Psoas muscle (tissue), 8 donors: Measurements from ENCODE around the gene DCDC1. TPM values are rescaled to one million over a fixed set of nuclear protein-coding genes. Genes with fewer than 3 reads are reported as not detected.

Experiments
- ATAC-seq, 4 donors: fragments of 200-7000 bp; cut with Tn5 transposase; one replicate each; pipeline ENCODE4 v1.9.1; 2020; ENCODE audit warnings: moderate library complexity in 3 of 4, mild to moderate bottlenecking in 2 of 4
- DNase-seq, 2 donors: peaks; one replicate each; pipeline ENCODE4 v3.0.0-alpha.2; 2020
- H3K27ac ChIP-seq: fragments of 200-600 bp; one replicate; pipeline ENCODE4 v1.8.0; 2022
- H3K27me3 ChIP-seq, 3 donors: fragments of 200-600 bp in 1 of 3; one replicate each; pipeline versions ENCODE4 v1.6.1 to v1.8.0; 2013 to 2022; ENCODE audit warnings: low read length in 2 of 3, mild to moderate bottlenecking in 2 of 3, moderate library complexity in 1 of 3; ENCODE audit not compliant: insufficient read depth in 3 of 3
- H3K36me3 ChIP-seq, 2 donors: fragments of 200-600 bp in 1 of 2; one replicate each; pipeline versions ENCODE4 v1.6.1 to v1.8.0; 2013 to 2022; ENCODE audit warnings: low read depth in 1 of 2, mild to moderate bottlenecking in 1 of 2, moderate library complexity in 1 of 2; ENCODE audit not compliant: insufficient read depth in 1 of 2
- H3K4me1 ChIP-seq: fragments of 200-600 bp; one replicate; pipeline ENCODE4 v1.8.0; 2022
- H3K4me3 ChIP-seq: fragments of 200-600 bp; one replicate; pipeline ENCODE4 v1.8.0; 2022; ENCODE audit warnings: mild to moderate bottlenecking
- H3K9me3 ChIP-seq: fragments of 200-600 bp; one replicate; pipeline ENCODE4 v1.8.0; 2022
- WGBS, 3 donors: extraction: QIAGEN DNeasy Blood & Tissue Kit; methylation state at CpG; one replicate each; pipeline versions ENCODE4 v1.1.6 to v1.1.7; 2013; 5-methylcytosine and 5-hydroxymethylcytosine counted together
- intact Hi-C, 2 donors: fragments of 100-400 bp; cut with DNase I; formaldehyde crosslinking; loops; one replicate each; pipeline versions ENCODE4 v1.11.0 to v1.14.2; 2022
- polyA plus RNA-seq, 3 donors: library from polyadenylated mRNA; stranded (reverse); fragments of 200-250 nt; gene quantifications; one replicate each; pipeline ENCODE4 v1.2.3, GENCODE V29; 2013
- total RNA-seq, 4 donors: library from RNA; stranded (reverse); fragmentation: NEBNext Ultra II Directional in 2 of 4; extraction: Animal tissue kit (Norgen Biotek cat#: 25700) in 2 of 4; gene quantifications; one replicate each; pipeline versions ENCODE4 v1.2.1 to v1.2.4, GENCODE V29; 2021 to 2023
- TF ChIP-seq, protein P1 (sequence below): fragments of 200-600 bp; IDR thresholded peaks from one replicate; pipeline ENCODE4 v1.8.0; 2022; ENCODE audit warnings: antibody characterized with exemption
- donor health status: healthy with polysubstance abuse.
- donor health status: DM: no; HTN: no; CAD: no; lungs with moderate emphysema.
- donor health status: Bipolar disorder and iron deficiency.
- donor health status: healthy.
- donor health status: DM: yes; HTN: yes; CAD: no.
- donor health status: DM: no; HTN: no; CAD: no.
- donor health status: DM: no; HTN: no; CAD: no.
- donor health status: DM: yes; HTN: yes; CAD: no.

DCDC1 gene
- total and polyA plus RNA-seq, 7 donors = not detected

GRCh38 chr11:31050061-31050765, 319.3 kb downstream of the DCDC1 start:
- H3K4me3 ChIP-seq = no peak overlapping the region
- peak in 1 of 2 donors; percentile 40 for DNase-seq
- intact Hi-C loops = no loop called here
- H3K4me1 ChIP-seq = no peaks in the 10 kb centered on the region
- TF ChIP-seq, protein P1, sequence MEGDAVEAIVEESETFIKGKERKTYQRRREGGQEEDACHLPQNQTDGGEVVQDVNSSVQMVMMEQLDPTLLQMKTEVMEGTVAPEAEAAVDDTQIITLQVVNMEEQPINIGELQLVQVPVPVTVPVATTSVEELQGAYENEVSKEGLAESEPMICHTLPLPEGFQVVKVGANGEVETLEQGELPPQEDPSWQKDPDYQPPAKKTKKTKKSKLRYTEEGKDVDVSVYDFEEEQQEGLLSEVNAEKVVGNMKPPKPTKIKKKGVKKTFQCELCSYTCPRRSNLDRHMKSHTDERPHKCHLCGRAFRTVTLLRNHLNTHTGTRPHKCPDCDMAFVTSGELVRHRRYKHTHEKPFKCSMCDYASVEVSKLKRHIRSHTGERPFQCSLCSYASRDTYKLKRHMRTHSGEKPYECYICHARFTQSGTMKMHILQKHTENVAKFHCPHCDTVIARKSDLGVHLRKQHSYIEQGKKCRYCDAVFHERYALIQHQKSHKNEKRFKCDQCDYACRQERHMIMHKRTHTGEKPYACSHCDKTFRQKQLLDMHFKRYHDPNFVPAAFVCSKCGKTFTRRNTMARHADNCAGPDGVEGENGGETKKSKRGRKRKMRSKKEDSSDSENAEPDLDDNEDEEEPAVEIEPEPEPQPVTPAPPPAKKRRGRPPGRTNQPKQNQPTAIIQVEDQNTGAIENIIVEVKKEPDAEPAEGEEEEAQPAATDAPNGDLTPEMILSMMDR = no peak
- 61 to 66% (median 64%) methylated on average over 10 of the region's 10 CpGs for WGBS, 3 donors
- H3K9me3 ChIP-seq = peaks cover 3% of the 10 kb centered on the region
- no peak for ATAC-seq
- H3K27me3 ChIP-seq = no peaks in the 10 kb centered on the region
- no peak overlapping the region for H3K27ac ChIP-seq
- no peaks in the 10 kb centered on the region for H3K36me3 ChIP-seq

DNA sequence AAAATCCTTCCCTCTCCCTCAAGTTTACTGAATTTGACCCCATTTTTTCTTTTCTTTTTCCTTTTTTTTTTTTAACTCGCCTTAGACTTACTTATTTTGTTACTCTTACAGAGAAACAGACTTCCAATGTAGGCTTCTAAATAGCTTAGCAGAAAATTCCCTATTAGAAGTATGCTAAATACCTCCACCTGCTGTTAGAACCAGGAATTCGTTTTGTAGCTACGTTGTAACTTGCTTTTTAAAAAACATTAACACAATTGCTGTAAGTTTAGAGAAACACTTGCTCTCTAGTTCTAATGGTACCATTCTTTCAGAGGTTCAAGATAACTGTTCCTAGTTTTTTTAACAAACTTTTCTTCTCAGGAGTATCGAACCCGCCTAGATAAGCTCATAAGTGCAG, 324.2 kb downstream of the DCDC1 start:
- DNase-seq (no peak), ATAC-seq (no peak)
- H3K4me1 ChIP-seq = no peaks in the 10 kb centered on the region
- intact Hi-C loops = no loop called here
- TF ChIP-seq, protein P1 = no peak
- H3K27me3 ChIP-seq = no peaks in the 10 kb centered on the region
- H3K36me3 ChIP-seq = no peaks in the 10 kb centered on the region
- no peaks in the 10 kb centered on the region for H3K9me3 ChIP-seq
- no peak overlapping the region for H3K27ac ChIP-seq
- no peak overlapping the region for H3K4me3 ChIP-seq
- 42 to 46% (median 44%) methylated on average over 5 of the region's 5 CpGs for WGBS, 3 donors

- intact Hi-C loops = no loop called here
- WGBS, 3 donors = 73 to 84% (median 76%) methylated on average over 7 of the region's 7 CpGs
- no peak for ATAC-seq
Measured at GRCh38 chr11:31030138-31030792, 339.3 kb downstream of the DCDC1 start.

GRCh38 chr11:31026315-31026714, 343.2 kb downstream of the DCDC1 start:
- Histone ChIP-seq H3K27ac (no peak overlapping the region), H3K27me3 (no peaks in the 10 kb centered on the region), H3K9me3 (no peaks in the 10 kb centered on the region), H3K36me3 (no peaks in the 10 kb centered on the region), H3K4me3 (no peak overlapping the region), H3K4me1 (no peaks in the 10 kb centered on the region)
- TF ChIP-seq, protein P1 = no peak
- no peak for DNase-seq
- 80 to 84% (median 81%) methylated on average over 6 of the region's 6 CpGs for WGBS, 3 donors
- no peak for ATAC-seq
- intact Hi-C loops = loop anchor here in 1 of 2 donors (5.0 kb wide), 1 partner anchor 674 kb away; no protein-coding TSS in a partner anchor

More at GRCh38 chr11:31030138-31030792, 339.3 kb downstream of the DCDC1 start:
- Histone ChIP-seq H3K27ac (no peak overlapping the region), H3K4me1 (no peaks in the 10 kb centered on the region), H3K27me3 (no peaks in the 10 kb centered on the region), H3K9me3 (no peaks in the 10 kb centered on the region), H3K36me3 (no peaks in the 10 kb centered on the region), H3K4me3 (no peak overlapping the region)
- DNase-seq = no peak
- TF ChIP-seq, protein P1 = no peak
